Body of pancreas (tissue), 4 donors: ENCODE results near the gene BET1.

Source experiments
- POLR2A ChIP-seq, 3 donors: fragments of 450-650 bp; IDR thresholded peaks; one replicate each; pipeline ENCODE4 v1.6.1; 2016; ENCODE audit warnings: antibody characterized with exemption in 3 of 3, mild to moderate bottlenecking in 2 of 3
- TF ChIP-seq, protein P1 (sequence below), 7 experiments: fragments of 450-650 bp in 4 of 7; fragments of 200-600 bp in 3 of 7; sonication (generic) in 3 of 7; IDR thresholded peaks; one replicate each; pipeline ENCODE4 v1.5.1; 2016 to 2019; ENCODE audit warnings: antibody characterized with exemption in 7 of 7

DNA sequence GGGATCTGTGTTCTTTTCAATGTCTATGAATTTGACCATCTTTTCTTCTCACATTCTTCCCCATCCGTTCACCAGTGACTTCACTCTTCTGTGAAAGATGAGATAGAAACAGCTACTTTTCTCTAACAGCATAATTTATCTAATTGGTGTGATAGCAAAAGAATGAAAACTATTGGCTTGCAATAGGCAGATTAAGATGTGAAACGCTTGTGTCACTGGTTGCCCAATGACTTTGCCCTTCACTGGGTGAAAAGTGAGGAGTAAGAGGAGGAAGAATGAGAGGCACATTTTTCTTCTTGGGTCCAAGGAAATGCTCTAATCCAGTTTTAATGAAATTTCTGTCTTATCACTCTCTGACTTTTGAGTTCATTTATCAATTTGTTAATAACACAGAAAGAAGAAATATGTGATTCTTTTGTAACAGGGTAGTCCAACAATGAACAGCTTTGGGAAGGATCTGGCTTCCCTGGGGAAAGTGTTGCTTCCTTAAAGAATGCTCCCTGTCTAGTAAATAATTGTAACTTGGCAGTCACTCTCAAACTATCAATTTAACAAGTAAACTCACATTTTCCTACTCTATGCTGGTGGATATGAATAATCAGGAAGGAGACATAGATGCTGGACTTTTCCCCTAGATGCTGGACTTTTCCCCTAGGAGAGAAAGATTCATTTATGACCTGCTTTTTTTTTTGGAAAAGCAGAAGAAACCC lies 35.1 kb downstream of the BET1 start:
- TF ChIP-seq, protein P1, sequence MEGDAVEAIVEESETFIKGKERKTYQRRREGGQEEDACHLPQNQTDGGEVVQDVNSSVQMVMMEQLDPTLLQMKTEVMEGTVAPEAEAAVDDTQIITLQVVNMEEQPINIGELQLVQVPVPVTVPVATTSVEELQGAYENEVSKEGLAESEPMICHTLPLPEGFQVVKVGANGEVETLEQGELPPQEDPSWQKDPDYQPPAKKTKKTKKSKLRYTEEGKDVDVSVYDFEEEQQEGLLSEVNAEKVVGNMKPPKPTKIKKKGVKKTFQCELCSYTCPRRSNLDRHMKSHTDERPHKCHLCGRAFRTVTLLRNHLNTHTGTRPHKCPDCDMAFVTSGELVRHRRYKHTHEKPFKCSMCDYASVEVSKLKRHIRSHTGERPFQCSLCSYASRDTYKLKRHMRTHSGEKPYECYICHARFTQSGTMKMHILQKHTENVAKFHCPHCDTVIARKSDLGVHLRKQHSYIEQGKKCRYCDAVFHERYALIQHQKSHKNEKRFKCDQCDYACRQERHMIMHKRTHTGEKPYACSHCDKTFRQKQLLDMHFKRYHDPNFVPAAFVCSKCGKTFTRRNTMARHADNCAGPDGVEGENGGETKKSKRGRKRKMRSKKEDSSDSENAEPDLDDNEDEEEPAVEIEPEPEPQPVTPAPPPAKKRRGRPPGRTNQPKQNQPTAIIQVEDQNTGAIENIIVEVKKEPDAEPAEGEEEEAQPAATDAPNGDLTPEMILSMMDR (IDR thresholded peaks at IDR 0.05), result no peak
- no peak for TF ChIP-seq POLR2A (IDR thresholded peaks at IDR 0.05)
